H1 (cell line): ENCODE data around the gene AHR. TPM values are rescaled to one million over a fixed set of nuclear protein-coding genes. Genes with fewer than 3 reads are reported as not detected.

Experiments used
- CTCF ChIA-PET: fragments of 300-600 bp; sonication (Branson Sonifier 250); formaldehyde crosslinking; loops from one replicate; lab custom pipeline; 2021; ENCODE audit not compliant: partially characterized antibody; lab: Charles Lee
- POLR2A ChIA-PET: fragments of 300-600 bp; sonication (Branson Sonifier 250); formaldehyde crosslinking; loops from one replicate; lab custom pipeline; 2021; ENCODE audit warnings: inconsistent platforms; ENCODE audit not compliant: partially characterized antibody; lab: Charles Lee
- DNase-seq, 2 experiments: peaks; one replicate each; pipeline versions ENCODE4 v3.0.0 to v3.0.0-alpha.2; 2010 to 2022; ENCODE audit warnings: low spot score in 2 of 2, low read depth in 1 of 2, mixed read lengths in 1 of 2
- FAIRE-seq: peaks from 2 replicates; lab custom pipeline; 2011; peaks lifted over from hg19 to GRCh38; lab: Jason Lieb, UNC
- H2AFZ ChIP-seq: 2 replicates; pipeline ENCODE4 v1.8.1; 2012; ENCODE audit warnings: low read length, inconsistent platforms
- H2AK5ac ChIP-seq: 2 replicates; pipeline ENCODE4 v1.6.1; 2013; ENCODE audit warnings: low read depth, low read length
- H2BK120ac ChIP-seq: replicated peaks from 2 replicates; pipeline ENCODE3; 2013; ENCODE audit warnings: low read depth, low read length, inconsistent platforms
- H2BK12ac ChIP-seq: 2 replicates; pipeline ENCODE4 v1.6.1; 2013; ENCODE audit warnings: low read depth, low read length
- H2BK15ac ChIP-seq: 2 replicates; pipeline ENCODE4 v1.6.1; 2013; ENCODE audit warnings: low read length
- H2BK20ac ChIP-seq: 2 replicates; pipeline ENCODE4 v1.6.1; 2013; ENCODE audit warnings: low read length
- H2BK5ac ChIP-seq: 2 replicates; pipeline ENCODE4 v1.6.1; 2013; ENCODE audit warnings: low read depth, low read length
- H3K14ac ChIP-seq: 2 replicates; pipeline ENCODE4 v1.6.1; 2013; ENCODE audit warnings: inconsistent platforms; ENCODE audit not compliant: insufficient read length
- H3K18ac ChIP-seq: 2 replicates; pipeline ENCODE4 v1.6.1; 2013; ENCODE audit warnings: low read length; ENCODE audit errors: extremely low read depth
- H3K23ac ChIP-seq: 2 replicates; pipeline ENCODE4 v1.6.1; 2013; ENCODE audit warnings: inconsistent platforms; ENCODE audit not compliant: insufficient read length
- H3K23me2 ChIP-seq: 2 replicates; pipeline ENCODE4 v1.6.1; 2013; ENCODE audit warnings: low read depth, low read length
- H3K27ac ChIP-seq: 2 replicates; pipeline ENCODE4 v1.6.1; 2011; ENCODE audit warnings: low read depth, low read length, inconsistent platforms
- H3K27me3 ChIP-seq, 4 experiments: replicated peaks in 1 of 4; 1 replicate in 1 of 4; 2 replicates in 3 of 4; pipeline versions ENCODE4 v1.6.1 to v1.8.1; 2011 to 2013; ENCODE audit warnings: low read length in 3 of 4, mild to moderate bottlenecking in 3 of 4, inconsistent platforms in 2 of 4, mixed read lengths in 2 of 4, moderate library complexity in 1 of 4; ENCODE audit not compliant: control insufficient read depth in 3 of 4, insufficient read depth in 3 of 4; ENCODE audit errors: extremely low read depth in 1 of 4
- H3K36me3 ChIP-seq, 4 experiments: 2 replicates each; pipeline versions ENCODE4 v1.6.1 to v1.8.1; 2011 to 2013; ENCODE audit warnings: mild to moderate bottlenecking in 4 of 4, low read length in 3 of 4, moderate library complexity in 2 of 4, control low read depth in 1 of 4, inconsistent platforms in 1 of 4; ENCODE audit not compliant: insufficient read depth in 4 of 4, control insufficient read depth in 2 of 4
- H3K4ac ChIP-seq: replicated peaks from 2 replicates; pipeline ENCODE3; 2013; ENCODE audit warnings: low read length, low read depth, mixed read lengths, inconsistent platforms; ENCODE audit not compliant: insufficient read length
- H3K4me1 ChIP-seq, 4 experiments: replicated peaks in 1 of 4; 1 replicate in 1 of 4; 2 replicates in 3 of 4; pipeline versions ENCODE4 v1.6.1 to v1.8.1; 2011 to 2013; ENCODE audit warnings: low read length in 3 of 4, inconsistent platforms in 2 of 4, mixed read lengths in 1 of 4; ENCODE audit not compliant: insufficient read depth in 4 of 4, control insufficient read depth in 3 of 4
- H3K4me2 ChIP-seq, 2 experiments: 2 replicates each; pipeline versions ENCODE4 v1.6.1 to v1.8.1; 2011 to 2013; ENCODE audit warnings: low read depth in 2 of 2, low read length in 2 of 2, control low read depth in 1 of 2, inconsistent platforms in 1 of 2, mild to moderate bottlenecking in 1 of 2; ENCODE audit not compliant: insufficient read depth in 1 of 2
- H3K4me3 ChIP-seq, 4 experiments: fragments of 200-600, 300-600 bp in 1 of 4; sonication (generic), shearing (Covaris generic), sonication (Bioruptor Twin) in 1 of 4; 2 replicates each; pipeline versions ENCODE4 v1.5.1 to v1.8.1; 2011 to 2016; ENCODE audit warnings: low read length in 4 of 4, low read depth in 3 of 4, control low read depth in 2 of 4, inconsistent platforms in 2 of 4, mild to moderate bottlenecking in 2 of 4, mixed read lengths in 1 of 4, moderate library complexity in 1 of 4; ENCODE audit not compliant: insufficient read depth in 2 of 4; ENCODE audit errors: extremely low read depth in 1 of 4
- H3K56ac ChIP-seq: replicated peaks from 2 replicates; pipeline ENCODE3; 2013; ENCODE audit warnings: low read depth, mild to moderate bottlenecking, mixed read lengths, low read length, inconsistent platforms; ENCODE audit not compliant: insufficient read length
- H3K79me1 ChIP-seq: 2 replicates; pipeline ENCODE4 v1.6.1; 2013; ENCODE audit warnings: low read depth, low read length, control low read depth
- H3K79me2 ChIP-seq, 2 experiments: 2 replicates each; pipeline versions ENCODE4 v1.6.1 to v1.8.1; 2012 to 2013; ENCODE audit warnings: low read length in 2 of 2, mild to moderate bottlenecking in 2 of 2, inconsistent platforms in 1 of 2; ENCODE audit not compliant: insufficient read depth in 2 of 2, control insufficient read depth in 1 of 2
- H3K9ac ChIP-seq, 4 experiments: replicated peaks in 1 of 4; 1 replicate in 1 of 4; 2 replicates in 3 of 4; pipeline versions ENCODE4 v1.6.1 to v1.8.1; 2011 to 2013; ENCODE audit warnings: low read depth in 3 of 4, low read length in 3 of 4, control low read depth in 2 of 4, mild to moderate bottlenecking in 2 of 4, moderate library complexity in 2 of 4, inconsistent platforms in 1 of 4; ENCODE audit errors: extremely low read depth in 1 of 4
- H3K9me3 ChIP-seq, 2 experiments: 2 replicates each; pipeline versions ENCODE4 v1.6.1 to v1.8.1; 2012 to 2013; ENCODE audit warnings: mild to moderate bottlenecking in 2 of 2, moderate library complexity in 2 of 2, control low read depth in 1 of 2, inconsistent platforms in 1 of 2, low read depth in 1 of 2, low read length in 1 of 2, mixed read lengths in 1 of 2; ENCODE audit not compliant: insufficient read depth in 2 of 2
- H4K20me1 ChIP-seq, 2 experiments: replicated peaks in 1 of 2; 2 replicates each; pipeline versions ENCODE3 to v1.8.1; 2011 to 2013; ENCODE audit warnings: inconsistent platforms in 2 of 2, low read length in 2 of 2, mild to moderate bottlenecking in 1 of 2; ENCODE audit not compliant: insufficient read depth in 2 of 2, control insufficient read depth in 1 of 2
- H4K5ac ChIP-seq: 2 replicates; pipeline ENCODE4 v1.6.1; 2013; ENCODE audit warnings: low read length, low read depth, mixed read lengths, inconsistent platforms; ENCODE audit not compliant: insufficient read length
- H4K8ac ChIP-seq: 2 replicates; pipeline ENCODE4 v1.8.0; 2013; ENCODE audit warnings: mild to moderate bottlenecking, moderate library complexity, low read length, inconsistent platforms; ENCODE audit not compliant: insufficient read depth; ENCODE audit errors: extremely low read depth
- H4K91ac ChIP-seq: replicated peaks from 2 replicates; pipeline ENCODE3; 2013; ENCODE audit warnings: low read length, mixed read lengths, inconsistent platforms; ENCODE audit not compliant: insufficient read length
- BCL11A ChIP-seq, 2 experiments: IDR thresholded peaks; one replicate each; pipeline ENCODE4 v1.6.1; 2011; ENCODE audit warnings: low read depth in 2 of 2, low read length in 2 of 2, mild to moderate bottlenecking in 2 of 2
- CEBPB ChIP-seq: IDR thresholded peaks from 2 replicates; pipeline ENCODE4 v1.6.1; 2012; ENCODE audit warnings: low read depth, low read length
- GTF2F1 ChIP-seq: IDR thresholded peaks from 2 replicates; pipeline ENCODE4 v1.6.1; 2012; ENCODE audit warnings: low read depth, low read length, improper control_type of control experiment, borderline replicate concordance
- JUN ChIP-seq: IDR thresholded peaks from 2 replicates; pipeline ENCODE4 v1.6.1; 2011; ENCODE audit warnings: low read depth, mild to moderate bottlenecking, improper control_type of control experiment, low read length
- POLR2AphosphoS5 ChIP-seq: IDR thresholded peaks from 2 replicates; pipeline ENCODE4 v1.6.1; 2011; ENCODE audit warnings: low read depth, low read length
- RFX5 ChIP-seq: IDR thresholded peaks from 2 replicates; pipeline ENCODE4 v1.6.1; 2011; ENCODE audit warnings: low read depth, low read length, improper control_type of control experiment, borderline replicate concordance
- RXRA ChIP-seq: IDR thresholded peaks from 2 replicates; pipeline ENCODE4 v1.6.1; 2011; ENCODE audit warnings: low read depth, mild to moderate bottlenecking, low read length, moderate library complexity; ENCODE audit not compliant: insufficient read depth
- SRF ChIP-seq: IDR thresholded peaks from 2 replicates; pipeline ENCODE4 v1.6.1; 2011; ENCODE audit warnings: mild to moderate bottlenecking, low read depth, low read length, moderate library complexity
- WGBS, 2 experiments: shearing (Covaris generic) in 1 of 2; methylation state at CpG; one replicate each; pipeline versions ENCODE4 v1.1.6 to v1.1.7; 2013 to 2015; ENCODE audit warnings: low lambda C conversion rate in 2 of 2, mixed read lengths in 2 of 2, inconsistent platforms in 1 of 2, low coverage in 1 of 2, missing lambda C conversion rate in 1 of 2; ENCODE audit not compliant: insufficient replicate concordance in 2 of 2, insufficient coverage in 1 of 2, insufficient read length in 1 of 2; ENCODE audit errors: extremely low coverage in 1 of 2, missing lambda C conversion rate in 1 of 2; 5-methylcytosine and 5-hydroxymethylcytosine counted together
- polyA plus RNA-seq, 7 experiments: library from polyadenylated mRNA; depleted of rRNA in 3 of 7; stranded (reverse) in 5 of 7; unstranded in 2 of 7; fragments of >200 nt in 5 of 7; fragments of 200-250 nt in 2 of 7; gene quantifications; 1 replicate in 5 of 7; 2 replicates in 1 of 7; 4 replicates in 1 of 7; pipeline versions ENCODE4 v1.2.1 to v1.2.3, GENCODE V29; 2011 to 2013; ENCODE audit warnings: missing spikeins in 2 of 7, mixed read lengths in 2 of 7
- total RNA-seq: library from RNA; stranded (reverse); fragmentation: NEBNext Ultra II Directional; extraction: Animal tissue kit (Norgen Biotek cat#: 25700); gene quantifications from 2 replicates; pipeline ENCODE4 v1.2.1, GENCODE V29; 2021
- TF ChIP-seq, protein P1 (sequence below): IDR thresholded peaks from 2 replicates; pipeline ENCODE4 v1.6.1; 2012; ENCODE audit warnings: inconsistent platforms

The AHR gene
- total and polyA plus RNA-seq, 2 of the 8 experiments (the other 6 are each of a cell fraction or from before 2014, with no cell fraction given): 1.4 to 9.7 TPM

DNA sequence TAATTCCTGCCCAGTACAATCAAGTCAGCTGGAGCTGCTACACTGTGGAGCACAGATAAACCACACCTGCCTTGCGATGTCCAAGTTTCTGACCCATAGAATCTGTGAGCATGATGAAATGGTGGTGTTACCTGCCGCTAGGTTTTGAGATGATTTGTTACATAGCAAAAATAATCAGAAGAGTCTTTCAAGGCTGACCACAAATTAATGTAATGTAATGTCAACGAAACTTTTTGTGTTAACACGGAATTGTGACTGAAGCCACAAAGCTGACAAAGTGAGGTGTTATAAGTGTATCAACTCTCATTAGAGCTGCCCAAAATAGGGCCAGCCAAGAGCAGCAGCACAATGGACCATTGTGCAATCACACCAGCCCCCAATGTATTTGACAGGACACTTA is 75.7 kb downstream of the AHR start:
- Histone ChIP-seq H2AFZ (no peak overlapping the region), H3K9ac (no peak overlapping the region), H2BK5ac (no peak overlapping the region), H3K79me1 (no peaks in the 10 kb centered on the region), H3K23me2 (no peaks in the 10 kb centered on the region), H3K36me3 (no peaks in the 10 kb centered on the region), H3K4me1 (no peaks in the 10 kb centered on the region), H4K91ac (no peak overlapping the region), H3K4ac (no peak overlapping the region), H2BK12ac (no peak overlapping the region), H2BK120ac (no peak overlapping the region), H4K5ac (no peak overlapping the region), H2AK5ac (no peak overlapping the region), H3K4me2 (no peak overlapping the region), H3K23ac (no peak overlapping the region), H4K20me1 (no peaks in the 10 kb centered on the region), H4K8ac (no peak overlapping the region), H3K4me3 (no peak overlapping the region), H3K79me2 (no peaks in the 10 kb centered on the region), H3K14ac (no peak overlapping the region), H3K18ac (no peak overlapping the region), H3K27ac (no peak overlapping the region), H3K27me3 (no peaks in the 10 kb centered on the region; a peak in 1 of 7 replicates), H2BK20ac (no peak overlapping the region), H2BK15ac (no peak overlapping the region), H3K56ac (no peak overlapping the region), H3K9me3 (no peaks in the 10 kb centered on the region)
- FAIRE-seq (no peak), DNase-seq (no peak)
- ChIA-PET CTCF (interaction anchor here (1.1 kb wide), 1 partner anchor 244 kb away, joined by 3 read pairs; no protein-coding TSS in a partner anchor), POLR2A (interaction anchor here (1.0 kb wide), 1 partner anchor 34 kb away, joined by 3 read pairs; no protein-coding TSS in a partner anchor)
- no peak for TF ChIP-seq RXRA
- no peak for TF ChIP-seq BCL11A (IDR thresholded peaks at IDR 0.05; ENCODE audit: low read depth in 2 of 2, low read length in 2 of 2)
- no peak for TF ChIP-seq SRF
- no peak for TF ChIP-seq JUN
- no peak for TF ChIP-seq CEBPB
- no peak for TF ChIP-seq POLR2AphosphoS5
- TF ChIP-seq RFX5: no peak
- TF ChIP-seq, protein P1, sequence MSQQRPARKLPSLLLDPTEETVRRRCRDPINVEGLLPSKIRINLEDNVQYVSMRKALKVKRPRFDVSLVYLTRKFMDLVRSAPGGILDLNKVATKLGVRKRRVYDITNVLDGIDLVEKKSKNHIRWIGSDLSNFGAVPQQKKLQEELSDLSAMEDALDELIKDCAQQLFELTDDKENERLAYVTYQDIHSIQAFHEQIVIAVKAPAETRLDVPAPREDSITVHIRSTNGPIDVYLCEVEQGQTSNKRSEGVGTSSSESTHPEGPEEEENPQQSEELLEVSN: no peak
- no peak for TF ChIP-seq GTF2F1
- 88% methylated on average over 4 of the region's 4 CpGs; no CpG with 5 or more reads in 1 of the 2 experiments for WGBS, 2 experiments
